ENCODE results near the gene JAKMIP1.

Gene JAKMIP1

GRCh38 chr4:6011271-6011671 is 189.1 kb downstream of the JAKMIP1 start:
- no peak for TF ChIP-seq EZH2phosphoT487 (IDR thresholded peaks at IDR 0.05; ENCODE audit: borderline replicate concordance, low read length)
- no peak for TF ChIP-seq CTCF (IDR thresholded peaks at IDR 0.05; ENCODE audit: low read depth, low read length, poor library complexity, severe bottlenecking)
- Histone ChIP-seq H3K9me2 (replicated peaks; ENCODE audit: control insufficient read depth, low read length) (no peaks in the 10 kb centered on the region), H3K36me3 (ENCODE audit: control insufficient read depth, low read length) (no peaks in the 10 kb centered on the region), H3K27me3 (ENCODE audit: control insufficient read depth, low read length) (no peaks in the 10 kb centered on the region), H3F3A (ENCODE audit: control insufficient read depth, insufficient read depth) (no peaks in the 10 kb centered on the region), H3K79me2 (ENCODE audit: control insufficient read depth, low read length) (no peaks in the 10 kb centered on the region), H3K4me2 (ENCODE audit: low read length) (no peak overlapping the region), H3K9me3 (ENCODE audit: control insufficient read depth, insufficient read depth, low read length) (no peaks in the 10 kb centered on the region), H3K4me1 (ENCODE audit: control insufficient read depth, low read length) (no peaks in the 10 kb centered on the region), H4K20me1 (ENCODE audit: control insufficient read depth, insufficient read depth, low read depth, low read length) (no peaks in the 10 kb centered on the region), H3K4me3 (ENCODE audit: low read length) (no peak overlapping the region), H3K27ac (ENCODE audit: low read depth, low read length) (no peak overlapping the region)

- Histone ChIP-seq H3K9me2 (replicated peaks; ENCODE audit: control insufficient read depth, low read length) (no peaks in the 10 kb centered on the region), H3K4me3 (ENCODE audit: low read length) (no peak overlapping the region), H3K36me3 (ENCODE audit: control insufficient read depth, low read length) (no peaks in the 10 kb centered on the region), H4K20me1 (ENCODE audit: control insufficient read depth, insufficient read depth, low read depth, low read length) (no peaks in the 10 kb centered on the region), H3K27me3 (ENCODE audit: control insufficient read depth, low read length) (no peaks in the 10 kb centered on the region), H3K9me3 (ENCODE audit: control insufficient read depth, insufficient read depth, low read length) (no peaks in the 10 kb centered on the region), H3K79me2 (ENCODE audit: control insufficient read depth, low read length) (no peaks in the 10 kb centered on the region), H3K27ac (ENCODE audit: low read depth, low read length) (no peak overlapping the region), H3K4me1 (ENCODE audit: control insufficient read depth, low read length) (no peaks in the 10 kb centered on the region), H3F3A (ENCODE audit: control insufficient read depth, insufficient read depth) (no peaks in the 10 kb centered on the region), H3K4me2 (ENCODE audit: low read length) (no peak overlapping the region)
- TF ChIP-seq EZH2phosphoT487 (IDR thresholded peaks at IDR 0.05; ENCODE audit: borderline replicate concordance, low read length) = no peak
- no peak for TF ChIP-seq CTCF (IDR thresholded peaks at IDR 0.05; ENCODE audit: low read depth, low read length, poor library complexity, severe bottlenecking)
These were observed 189.6 kb downstream of the JAKMIP1 start for GRCh38 chr4:6010789-6011188.

DNA sequence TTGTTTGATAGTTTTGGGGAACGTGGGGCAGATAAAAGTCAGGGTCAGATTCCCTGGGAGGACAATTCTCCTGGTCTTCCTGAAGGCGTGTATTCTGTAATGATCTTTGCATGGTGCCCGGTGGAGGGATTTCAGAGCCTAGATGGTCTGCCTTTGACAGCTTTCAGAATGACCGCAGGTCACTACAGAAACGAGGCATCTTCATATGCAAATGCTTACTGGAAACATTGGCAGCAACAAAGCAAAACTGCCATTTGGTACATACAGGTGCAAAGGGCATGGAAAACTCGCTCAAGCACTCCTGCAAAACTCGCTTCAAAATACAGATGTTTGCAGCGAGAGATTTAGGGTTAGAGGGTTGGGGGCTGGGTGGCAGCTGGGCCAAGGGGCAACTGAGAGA is 190.9 kb downstream of the JAKMIP1 start:
- Histone ChIP-seq H3K27me3 (ENCODE audit: control insufficient read depth, low read length) (no peaks in the 10 kb centered on the region), H3K79me2 (ENCODE audit: control insufficient read depth, low read length) (no peaks in the 10 kb centered on the region), H3K9me2 (replicated peaks; ENCODE audit: control insufficient read depth, low read length) (no peaks in the 10 kb centered on the region)

More for the DNA sequence above, 190.9 kb downstream of the JAKMIP1 start:
- Histone ChIP-seq H3K9me3 (ENCODE audit: control insufficient read depth, insufficient read depth, low read length) (peaks cover 7% of the 10 kb centered on the region; the same call in 1 of the 2 replicates), H3K4me1 (ENCODE audit: control insufficient read depth, low read length) (no peaks in the 10 kb centered on the region), H3F3A (ENCODE audit: control insufficient read depth, insufficient read depth) (no peaks in the 10 kb centered on the region), H3K27ac (ENCODE audit: low read depth, low read length) (no peak overlapping the region), H3K4me2 (ENCODE audit: low read length) (no peak overlapping the region), H4K20me1 (ENCODE audit: control insufficient read depth, insufficient read depth, low read depth, low read length) (no peaks in the 10 kb centered on the region), H3K36me3 (ENCODE audit: control insufficient read depth, low read length) (no peaks in the 10 kb centered on the region), H3K4me3 (ENCODE audit: low read length) (no peak overlapping the region)
- no peak for TF ChIP-seq EZH2phosphoT487 (IDR thresholded peaks at IDR 0.05; ENCODE audit: borderline replicate concordance, low read length)
- TF ChIP-seq CTCF (IDR thresholded peaks at IDR 0.05; ENCODE audit: low read depth, low read length, poor library complexity, severe bottlenecking) = no peak
